CD4-positive, alpha-beta T cell (primary cell): Measurements from ENCODE around the gene LUM. TPM values are rescaled to one million over a fixed set of nuclear protein-coding genes. Genes with fewer than 3 reads are reported as not detected.
"Not testable (repeated sequence)": the region's sequence is repeated elsewhere in the genome, so short reads cannot be mapped to it uniquely, and the experiment has no call there.

Experiments
- ATAC-seq: fragments of 200-7000 bp; cut with Tn5 transposase; one replicate; pipeline ENCODE4 v1.10.0; 2022; ENCODE audit warnings: mild to moderate bottlenecking; ENCODE audit not compliant: poor library complexity
- CTCF ChIA-PET: fragments of 350-600 bp; sonication (Branson Sonifier 250); formaldehyde crosslinking; loops from one replicate; lab custom pipeline; 2021; ENCODE audit warnings: antibody characterized with exemption, inconsistent platforms; lab: Charles Lee
- POLR2A ChIA-PET: fragments of 350-600 bp; sonication (Branson Sonifier 250); formaldehyde crosslinking; loops from one replicate; lab custom pipeline; 2021; ENCODE audit warnings: antibody characterized with exemption, inconsistent platforms; lab: Charles Lee
- DNase-seq, 14 experiments: peaks; one replicate each; pipeline ENCODE4 v3.0.0-alpha.2; 2013 to 2020; ENCODE audit warnings: mixed read lengths in 2 of 14
- H3K27ac ChIP-seq, 2 donors: one replicate each; pipeline versions ENCODE4 v1.5.1 to v1.7.0; 2013; ENCODE audit warnings: low read length in 2 of 2, low read depth in 1 of 2, mild to moderate bottlenecking in 1 of 2
- H3K27me3 ChIP-seq, 2 experiments: 1 replicate in 1 of 2; 2 replicates in 1 of 2; pipeline versions ENCODE4 v1.6.1 to v1.7.0; 2013; ENCODE audit warnings: low read length in 2 of 2, control low read depth in 1 of 2, mild to moderate bottlenecking in 1 of 2, moderate library complexity in 1 of 2; ENCODE audit not compliant: insufficient read depth in 2 of 2, control insufficient read depth in 1 of 2
- H3K36me3 ChIP-seq: one replicate; pipeline ENCODE4 v1.6.1; 2013; ENCODE audit warnings: low read length, control low read depth; ENCODE audit not compliant: insufficient read depth
- H3K4me1 ChIP-seq: one replicate; pipeline ENCODE4 v1.6.1; 2013; ENCODE audit warnings: low read length, control low read depth; ENCODE audit not compliant: insufficient read depth
- H3K4me3 ChIP-seq: one replicate; pipeline ENCODE4 v1.5.1; 2013; ENCODE audit warnings: mild to moderate bottlenecking, low read length, moderate library complexity
- H3K9me3 ChIP-seq, 2 experiments: 1 replicate in 1 of 2; 2 replicates in 1 of 2; pipeline versions ENCODE4 v1.6.1 to v1.7.0; 2013; ENCODE audit warnings: low read length in 2 of 2, mild to moderate bottlenecking in 2 of 2, control low read depth in 1 of 2, moderate library complexity in 1 of 2; ENCODE audit not compliant: control insufficient read depth in 1 of 2, insufficient read depth in 1 of 2
- H3K27ac Mint-ChIP-seq: one replicate; pipeline ENCODE4 v1.8.0; 2020; ENCODE audit warnings: mixed read lengths
- H3K27me3 Mint-ChIP-seq: one replicate; pipeline ENCODE4 v1.8.0; 2021; ENCODE audit warnings: mixed read lengths
- H3K36me3 Mint-ChIP-seq: one replicate; pipeline ENCODE4 v1.8.0; 2021; ENCODE audit warnings: low read depth, mixed read lengths
- H3K4me1 Mint-ChIP-seq: one replicate; pipeline ENCODE4 v1.8.0; 2021; ENCODE audit warnings: low read depth, mixed read lengths
- H3K4me3 Mint-ChIP-seq: one replicate; pipeline ENCODE4 v1.8.0; 2020; ENCODE audit warnings: mild to moderate bottlenecking, mixed read lengths
- H3K9me3 Mint-ChIP-seq: one replicate; pipeline ENCODE4 v1.8.0; 2020; ENCODE audit warnings: mixed read lengths
- intact Hi-C, 2 experiments: fragments of 100-400 bp; cut with DNase I in 1 of 2; cut with micrococcal nuclease in 1 of 2; formaldehyde crosslinking; loops; one replicate each; pipeline versions ENCODE4 v1.15.1 to v1.9.0; 2023 to 2025; cut with DNase I, micrococcal nuclease
- total RNA-seq, 174 experiments: library from RNA in 2 of 174; stranded (reverse) in 2 of 174; gene quantifications; one replicate each; pipeline ENCODE4 v1.2.3 and lab custom pipeline; 2021 to 2026
- TF ChIP-seq, protein P1 (sequence below): fragments of 200-600 bp; IDR thresholded peaks from one replicate; pipeline ENCODE4 v1.8.0; 2022; ENCODE audit warnings: antibody characterized with exemption, mild to moderate bottlenecking

The LUM gene
- total RNA-seq, 2 experiments from 2014 or later: not detected

DNA sequence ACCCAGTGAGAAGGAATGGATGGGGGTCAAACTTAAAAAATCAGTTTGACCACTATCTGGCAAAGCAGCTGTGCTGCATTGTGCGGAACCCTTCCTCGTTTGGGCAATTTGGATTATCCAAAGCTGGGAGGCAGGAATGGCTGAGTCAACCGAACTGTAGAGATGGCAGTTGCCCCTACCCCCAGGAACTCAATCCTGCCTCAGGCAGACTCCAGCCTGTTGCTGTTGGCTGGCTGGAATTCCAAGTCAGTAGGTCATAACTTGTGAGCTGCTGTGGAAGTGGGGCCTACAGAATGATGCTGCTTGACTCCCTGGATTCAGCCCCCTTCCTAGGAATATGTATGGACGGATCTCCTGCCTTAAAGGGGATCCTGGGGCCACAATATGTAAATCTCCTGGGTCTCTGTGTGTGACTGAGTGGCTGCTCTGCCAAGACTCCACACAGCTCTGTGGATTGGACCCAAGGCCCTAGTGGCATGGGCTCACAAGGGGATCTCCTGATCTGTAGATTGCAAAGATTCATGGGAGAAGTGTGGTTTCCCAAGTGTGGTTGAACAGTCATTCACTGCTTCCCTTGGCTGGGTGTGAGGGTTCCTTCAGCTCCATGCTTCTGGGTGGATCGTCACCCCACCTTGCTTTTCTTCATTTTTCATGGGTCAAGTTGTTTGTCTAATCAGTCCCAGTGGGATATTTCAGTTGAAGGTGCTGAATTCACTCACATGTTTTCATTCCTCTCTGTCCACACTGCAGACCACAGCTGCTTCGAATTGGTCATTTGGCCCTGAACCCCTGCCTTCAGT is 19.2 kb downstream of the LUM start:
- Histone ChIP-seq H3K27ac (no peak overlapping the region), H3K9me3 (peaks cover 9 to 15% of the 10 kb centered on the region in 2 experiments), H3K36me3 (no peaks in the 10 kb centered on the region), H3K4me3 (no peak overlapping the region), H3K27me3 (no peaks in the 10 kb centered on the region), H3K4me1 (no peaks in the 10 kb centered on the region)
- Mint-ChIP-seq H3K27ac (no peak overlapping the region), H3K4me1 (no peaks in the 10 kb centered on the region), H3K36me3 (no peaks in the 10 kb centered on the region), H3K4me3 (no peak overlapping the region), H3K9me3 (peaks cover 18% of the 10 kb centered on the region), H3K27me3 (no peaks in the 10 kb centered on the region)
- intact Hi-C loops: no loop called here
- ChIA-PET POLR2A (no interaction called here), CTCF (interaction anchor here (1.0 kb wide), 1 partner anchor 11 kb away, joined by 3 read pairs; no protein-coding TSS in a partner anchor)
- DNase-seq (no peak), ATAC-seq (no peak)
- TF ChIP-seq, protein P1, sequence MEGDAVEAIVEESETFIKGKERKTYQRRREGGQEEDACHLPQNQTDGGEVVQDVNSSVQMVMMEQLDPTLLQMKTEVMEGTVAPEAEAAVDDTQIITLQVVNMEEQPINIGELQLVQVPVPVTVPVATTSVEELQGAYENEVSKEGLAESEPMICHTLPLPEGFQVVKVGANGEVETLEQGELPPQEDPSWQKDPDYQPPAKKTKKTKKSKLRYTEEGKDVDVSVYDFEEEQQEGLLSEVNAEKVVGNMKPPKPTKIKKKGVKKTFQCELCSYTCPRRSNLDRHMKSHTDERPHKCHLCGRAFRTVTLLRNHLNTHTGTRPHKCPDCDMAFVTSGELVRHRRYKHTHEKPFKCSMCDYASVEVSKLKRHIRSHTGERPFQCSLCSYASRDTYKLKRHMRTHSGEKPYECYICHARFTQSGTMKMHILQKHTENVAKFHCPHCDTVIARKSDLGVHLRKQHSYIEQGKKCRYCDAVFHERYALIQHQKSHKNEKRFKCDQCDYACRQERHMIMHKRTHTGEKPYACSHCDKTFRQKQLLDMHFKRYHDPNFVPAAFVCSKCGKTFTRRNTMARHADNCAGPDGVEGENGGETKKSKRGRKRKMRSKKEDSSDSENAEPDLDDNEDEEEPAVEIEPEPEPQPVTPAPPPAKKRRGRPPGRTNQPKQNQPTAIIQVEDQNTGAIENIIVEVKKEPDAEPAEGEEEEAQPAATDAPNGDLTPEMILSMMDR: no peak

- H3K9me3 Mint-ChIP-seq: peaks cover 18% of the 10 kb centered on the region
- CTCF ChIA-PET, H3K36me3 Mint-ChIP-seq, DNase-seq, H3K4me3 ChIP-seq, H3K4me3 Mint-ChIP-seq, H3K27ac Mint-ChIP-seq, H3K4me1 Mint-ChIP-seq, H3K27ac ChIP-seq, ATAC-seq, H3K27me3 Mint-ChIP-seq, H3K4me1 ChIP-seq, POLR2A ChIA-PET, intact Hi-C loops, H3K36me3 ChIP-seq, H3K27me3 ChIP-seq: not testable (repeated sequence)
- peaks cover 6 to 15% of the 10 kb centered on the region in 2 experiments for H3K9me3 ChIP-seq
Observed at GRCh38 chr12:91089953-91090352, 21.3 kb downstream of the LUM start.

DNA sequence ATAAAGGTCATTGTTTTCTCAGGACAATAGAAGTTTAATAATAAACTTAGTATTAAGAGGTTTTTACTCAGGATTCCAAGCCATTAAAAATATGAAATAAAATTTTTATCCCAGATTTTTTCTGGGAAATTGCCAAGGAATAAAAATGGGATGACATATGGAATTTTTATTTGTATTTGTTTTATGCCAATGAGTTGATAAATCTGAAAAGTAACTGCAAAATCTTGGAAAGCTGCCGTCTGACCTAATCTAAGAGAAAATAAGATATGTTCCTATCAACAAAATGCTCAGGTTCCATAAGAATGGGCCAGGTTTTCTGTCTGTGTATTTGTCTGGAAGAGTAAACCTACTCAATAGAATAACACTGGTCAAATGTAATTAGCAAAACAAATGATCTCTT is 31.3 kb downstream of the LUM start:
- Histone ChIP-seq H3K9me3 (no peaks in the 10 kb centered on the region), H3K27me3 (no peaks in the 10 kb centered on the region), H3K27ac (no peak overlapping the region), H3K4me3 (no peak overlapping the region), H3K4me1 (no peaks in the 10 kb centered on the region), H3K36me3 (no peaks in the 10 kb centered on the region)
- H3K27me3 Mint-ChIP-seq: no peaks in the 10 kb centered on the region
- H3K9me3 Mint-ChIP-seq: no peaks in the 10 kb centered on the region
- intact Hi-C loops: no loop called here
- POLR2A ChIA-PET: no interaction called here
- CTCF ChIA-PET: no interaction called here
- H3K4me1 Mint-ChIP-seq: no peaks in the 10 kb centered on the region
- H3K27ac Mint-ChIP-seq: no peak overlapping the region
- H3K4me3 Mint-ChIP-seq: no peak overlapping the region
- TF ChIP-seq, protein P1: no peak
- H3K36me3 Mint-ChIP-seq: no peaks in the 10 kb centered on the region
- no peak for ATAC-seq
- no peak for DNase-seq

GRCh38 chr12:91078501-91078900 is 32.8 kb downstream of the LUM start:
- H3K9me3 Mint-ChIP-seq: no peaks in the 10 kb centered on the region
- H3K27ac Mint-ChIP-seq: no peak overlapping the region
- POLR2A ChIA-PET: no interaction called here

More at GRCh38 chr12:91078501-91078900, 32.8 kb downstream of the LUM start:
- Mint-ChIP-seq H3K4me3 (no peak overlapping the region), H3K4me1 (no peaks in the 10 kb centered on the region), H3K27me3 (no peaks in the 10 kb centered on the region), H3K36me3 (no peaks in the 10 kb centered on the region)
- intact Hi-C loops: no loop called here
- H3K36me3 ChIP-seq: no peaks in the 10 kb centered on the region
- no peaks in the 10 kb centered on the region for H3K27me3 ChIP-seq
- no peaks in the 10 kb centered on the region for H3K9me3 ChIP-seq
- no peak for ATAC-seq
- H3K4me3 ChIP-seq: no peak overlapping the region
- no peak for DNase-seq
- TF ChIP-seq, protein P1: no peak
- no peaks in the 10 kb centered on the region for H3K4me1 ChIP-seq
- no peak overlapping the region for H3K27ac ChIP-seq
- CTCF ChIA-PET: no interaction called here
